CD4-positive, alpha-beta T cell (primary cell): Measurements from ENCODE around the gene SNX20. TPM values are rescaled to one million over a fixed set of nuclear protein-coding genes. Genes with fewer than 3 reads are reported as not detected.
A peak's percentile ranks its signal among the peaks of the same experiment; 100 is the strongest.

Source experiments
- ATAC-seq: fragments of 200-7000 bp; cut with Tn5 transposase; one replicate; pipeline ENCODE4 v1.10.0; 2022; ENCODE audit warnings: mild to moderate bottlenecking; ENCODE audit not compliant: poor library complexity
- CTCF ChIA-PET: fragments of 350-600 bp; sonication (Branson Sonifier 250); formaldehyde crosslinking; loops from one replicate; lab custom pipeline; 2021; ENCODE audit warnings: antibody characterized with exemption, inconsistent platforms; lab: Charles Lee
- POLR2A ChIA-PET: fragments of 350-600 bp; sonication (Branson Sonifier 250); formaldehyde crosslinking; loops from one replicate; lab custom pipeline; 2021; ENCODE audit warnings: antibody characterized with exemption, inconsistent platforms; lab: Charles Lee
- DNase-seq, 14 experiments: peaks; one replicate each; pipeline ENCODE4 v3.0.0-alpha.2; 2013 to 2020; ENCODE audit warnings: mixed read lengths in 2 of 14
- H3K27ac ChIP-seq, 2 donors: one replicate each; pipeline versions ENCODE4 v1.5.1 to v1.7.0; 2013; ENCODE audit warnings: low read length in 2 of 2, low read depth in 1 of 2, mild to moderate bottlenecking in 1 of 2
- H3K27me3 ChIP-seq, 2 experiments: 1 replicate in 1 of 2; 2 replicates in 1 of 2; pipeline versions ENCODE4 v1.6.1 to v1.7.0; 2013; ENCODE audit warnings: low read length in 2 of 2, control low read depth in 1 of 2, mild to moderate bottlenecking in 1 of 2, moderate library complexity in 1 of 2; ENCODE audit not compliant: insufficient read depth in 2 of 2, control insufficient read depth in 1 of 2
- H3K36me3 ChIP-seq: one replicate; pipeline ENCODE4 v1.6.1; 2013; ENCODE audit warnings: low read length, control low read depth; ENCODE audit not compliant: insufficient read depth
- H3K4me1 ChIP-seq: one replicate; pipeline ENCODE4 v1.6.1; 2013; ENCODE audit warnings: low read length, control low read depth; ENCODE audit not compliant: insufficient read depth
- H3K4me3 ChIP-seq: one replicate; pipeline ENCODE4 v1.5.1; 2013; ENCODE audit warnings: mild to moderate bottlenecking, low read length, moderate library complexity
- H3K9me3 ChIP-seq, 2 experiments: 1 replicate in 1 of 2; 2 replicates in 1 of 2; pipeline versions ENCODE4 v1.6.1 to v1.7.0; 2013; ENCODE audit warnings: low read length in 2 of 2, mild to moderate bottlenecking in 2 of 2, control low read depth in 1 of 2, moderate library complexity in 1 of 2; ENCODE audit not compliant: control insufficient read depth in 1 of 2, insufficient read depth in 1 of 2
- H3K27ac Mint-ChIP-seq: one replicate; pipeline ENCODE4 v1.8.0; 2020; ENCODE audit warnings: mixed read lengths
- H3K27me3 Mint-ChIP-seq: one replicate; pipeline ENCODE4 v1.8.0; 2021; ENCODE audit warnings: mixed read lengths
- H3K36me3 Mint-ChIP-seq: one replicate; pipeline ENCODE4 v1.8.0; 2021; ENCODE audit warnings: low read depth, mixed read lengths
- H3K4me1 Mint-ChIP-seq: one replicate; pipeline ENCODE4 v1.8.0; 2021; ENCODE audit warnings: low read depth, mixed read lengths
- H3K4me3 Mint-ChIP-seq: one replicate; pipeline ENCODE4 v1.8.0; 2020; ENCODE audit warnings: mild to moderate bottlenecking, mixed read lengths
- H3K9me3 Mint-ChIP-seq: one replicate; pipeline ENCODE4 v1.8.0; 2020; ENCODE audit warnings: mixed read lengths
- CTCF ChIP-seq: fragments of 200-600 bp; IDR thresholded peaks from one replicate; pipeline ENCODE4 v1.8.0; 2022; ENCODE audit warnings: antibody characterized with exemption, mild to moderate bottlenecking
- intact Hi-C, 2 experiments: fragments of 100-400 bp; cut with DNase I in 1 of 2; cut with micrococcal nuclease in 1 of 2; formaldehyde crosslinking; loops; one replicate each; pipeline versions ENCODE4 v1.15.1 to v1.9.0; 2023 to 2025; cut with DNase I, micrococcal nuclease
- total RNA-seq, 174 experiments: library from RNA in 2 of 174; stranded (reverse) in 2 of 174; gene quantifications; one replicate each; pipeline ENCODE4 v1.2.3 and lab custom pipeline; 2021 to 2026

The SNX20 gene
- total RNA-seq, 2 experiments from 2014 or later = 26.6 TPM

GRCh38 chr16:50629334-50629733 is 51.8 kb downstream of the SNX20 start:
- Histone ChIP-seq H3K27ac (no peak overlapping the region), H3K9me3 (no peaks in the 10 kb centered on the region), H3K4me3 (no peak overlapping the region), H3K4me1 (peaks cover 22% of the 10 kb centered on the region), H3K36me3 (peaks cover 4% of the 10 kb centered on the region), H3K27me3 (no peaks in the 10 kb centered on the region)
- H3K27ac Mint-ChIP-seq = no peak overlapping the region
- no peak for TF ChIP-seq CTCF
- H3K9me3 Mint-ChIP-seq = no peaks in the 10 kb centered on the region
- no peak overlapping the region for H3K4me3 Mint-ChIP-seq
- ATAC-seq (no peak), DNase-seq (no peak)
- H3K4me1 Mint-ChIP-seq = peaks cover 25% of the 10 kb centered on the region
- H3K27me3 Mint-ChIP-seq = no peaks in the 10 kb centered on the region
- intact Hi-C loops = loop anchor here (5.0 kb wide), 2 partner anchors 77 to 82 kb away; partner anchors contain the start of gene NKD1 (in 1 of the 2)
- ChIA-PET POLR2A (no interaction called here), CTCF (interaction anchor here (2.7 kb wide), 1 partner anchor 36 kb away, joined by 13 read pairs; no protein-coding TSS in a partner anchor)
- H3K36me3 Mint-ChIP-seq = peaks cover 35% of the 10 kb centered on the region

GRCh38 chr16:50628156-50628802 is 52.8 kb downstream of the SNX20 start:
- Histone ChIP-seq H3K4me1 (peaks cover 32% of the 10 kb centered on the region), H3K9me3 (no peaks in the 10 kb centered on the region), H3K27me3 (no peaks in the 10 kb centered on the region), H3K27ac (no peak overlapping the region), H3K4me3 (no peak overlapping the region), H3K36me3 (peaks cover 4% of the 10 kb centered on the region)
- TF ChIP-seq CTCF = no peak
- no peaks in the 10 kb centered on the region for H3K9me3 Mint-ChIP-seq
- H3K27ac Mint-ChIP-seq = no peak overlapping the region
- peaks cover 36% of the 10 kb centered on the region for H3K4me1 Mint-ChIP-seq
- H3K36me3 Mint-ChIP-seq = peaks cover 27% of the 10 kb centered on the region
- CTCF ChIA-PET = interaction anchor here (0.6 to 2.7 kb wide), 6 partner anchors 9 to 289 kb away, joined by 3 to 13 read pairs (median 5); partner anchors contain the start of gene BRD7
- no peaks in the 10 kb centered on the region for H3K27me3 Mint-ChIP-seq
- no peak overlapping the region for H3K4me3 Mint-ChIP-seq
- POLR2A ChIA-PET = interaction anchor here (0.7 to 0.9 kb wide), 2 partner anchors 25 to 113 kb away, joined by 3 to 5 read pairs; partner anchors contain the start of gene CYLD
- DNase-seq (no peak), ATAC-seq (no peak)
- intact Hi-C loops = loop anchor here (5.0 kb wide), 2 partner anchors 76 to 81 kb away; partner anchors contain the start of gene NKD1 (in 1 of the 2)

- Histone ChIP-seq H3K27me3 (no peaks in the 10 kb centered on the region), H3K36me3 (peaks cover 4% of the 10 kb centered on the region), H3K9me3 (no peaks in the 10 kb centered on the region), H3K4me1 (peaks cover 33% of the 10 kb centered on the region), H3K27ac (no peak overlapping the region), H3K4me3 (peak overlapping the region; percentile 8)
- peak; percentile 41 for TF ChIP-seq CTCF
- peak overlapping the region; percentile 76 for H3K27ac Mint-ChIP-seq
- ChIA-PET POLR2A (interaction anchor here (0.7 to 1.2 kb wide), 3 partner anchors 9 to 114 kb away, joined by 3 to 5 read pairs (median 3); partner anchors contain the start of gene CYLD), CTCF (interaction anchor here (0.6 to 2.7 kb wide), 9 partner anchors 9 to 602 kb away, joined by 3 to 13 read pairs (median 3); partner anchors contain the start of genes BRD7 and CNEP1R1)
- ATAC-seq (peak; percentile 85), DNase-seq (peak; percentile 23 to 78 (median 47))
- no peaks in the 10 kb centered on the region for H3K9me3 Mint-ChIP-seq
- no peaks in the 10 kb centered on the region for H3K27me3 Mint-ChIP-seq
- intact Hi-C loops = loop anchor here (5.0 kb wide), 2 partner anchors 75 to 80 kb away; partner anchors contain the start of gene NKD1 (in 1 of the 2)
- H3K36me3 Mint-ChIP-seq = peaks cover 22% of the 10 kb centered on the region
- H3K4me1 Mint-ChIP-seq = peaks cover 44% of the 10 kb centered on the region
- H3K4me3 Mint-ChIP-seq = peak overlapping the region; percentile 83
These were observed 53.7 kb downstream of the SNX20 start for GRCh38 chr16:50627419-50627818.
